DMS153 (cell line): ENCODE measurements around the gene MDM4.
"Not testable (repeated sequence)": the region's sequence is repeated elsewhere in the genome, so short reads cannot be mapped to it uniquely, and the experiment has no call there.

Experiments
- DNase-seq: peaks from one replicate; lab custom pipeline; 2025; lab: John Stamatoyannopoulos, UW

MDM4 gene

DNA sequence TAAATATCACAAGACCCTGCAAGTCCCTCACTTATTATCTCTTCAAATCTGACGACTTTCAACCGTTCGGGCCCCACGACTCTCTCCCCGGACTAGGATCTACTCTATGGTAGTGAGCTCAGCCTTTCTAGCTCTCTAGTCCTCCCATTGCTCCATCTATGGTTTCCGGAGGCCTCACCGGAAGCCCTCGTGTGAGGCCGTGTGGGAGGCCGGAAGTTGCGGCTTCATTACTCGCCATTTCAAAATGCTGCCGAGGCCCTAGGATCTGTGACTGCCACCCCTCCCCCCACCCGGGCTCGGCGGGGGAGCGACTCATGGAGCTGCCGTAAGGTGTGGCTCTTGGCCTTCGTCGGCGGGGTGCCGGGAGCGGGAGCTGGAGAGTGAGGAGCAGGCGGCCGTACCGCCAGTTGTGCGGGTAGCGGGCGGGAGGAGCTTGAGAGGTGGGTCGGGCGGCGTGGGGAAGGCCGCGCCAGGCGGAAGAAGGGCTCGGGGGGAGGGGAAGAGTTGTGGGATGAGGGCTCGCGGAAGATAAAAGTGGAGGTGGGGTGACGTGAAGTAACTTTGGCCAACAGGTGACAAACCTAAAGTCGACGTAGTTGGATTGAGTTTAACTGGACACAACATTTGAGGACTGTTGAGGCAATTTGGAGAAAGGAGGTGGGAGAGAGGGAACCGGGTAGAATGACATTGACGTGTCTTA is at the start of gene MDM4:
MDM4 (plus strand) TSS at position 227 of the 700 bp plus-strand sequence. CDS start 9,113 bp downstream, outside the sequence.
- peak; percentile 98 for DNase-seq

DNA sequence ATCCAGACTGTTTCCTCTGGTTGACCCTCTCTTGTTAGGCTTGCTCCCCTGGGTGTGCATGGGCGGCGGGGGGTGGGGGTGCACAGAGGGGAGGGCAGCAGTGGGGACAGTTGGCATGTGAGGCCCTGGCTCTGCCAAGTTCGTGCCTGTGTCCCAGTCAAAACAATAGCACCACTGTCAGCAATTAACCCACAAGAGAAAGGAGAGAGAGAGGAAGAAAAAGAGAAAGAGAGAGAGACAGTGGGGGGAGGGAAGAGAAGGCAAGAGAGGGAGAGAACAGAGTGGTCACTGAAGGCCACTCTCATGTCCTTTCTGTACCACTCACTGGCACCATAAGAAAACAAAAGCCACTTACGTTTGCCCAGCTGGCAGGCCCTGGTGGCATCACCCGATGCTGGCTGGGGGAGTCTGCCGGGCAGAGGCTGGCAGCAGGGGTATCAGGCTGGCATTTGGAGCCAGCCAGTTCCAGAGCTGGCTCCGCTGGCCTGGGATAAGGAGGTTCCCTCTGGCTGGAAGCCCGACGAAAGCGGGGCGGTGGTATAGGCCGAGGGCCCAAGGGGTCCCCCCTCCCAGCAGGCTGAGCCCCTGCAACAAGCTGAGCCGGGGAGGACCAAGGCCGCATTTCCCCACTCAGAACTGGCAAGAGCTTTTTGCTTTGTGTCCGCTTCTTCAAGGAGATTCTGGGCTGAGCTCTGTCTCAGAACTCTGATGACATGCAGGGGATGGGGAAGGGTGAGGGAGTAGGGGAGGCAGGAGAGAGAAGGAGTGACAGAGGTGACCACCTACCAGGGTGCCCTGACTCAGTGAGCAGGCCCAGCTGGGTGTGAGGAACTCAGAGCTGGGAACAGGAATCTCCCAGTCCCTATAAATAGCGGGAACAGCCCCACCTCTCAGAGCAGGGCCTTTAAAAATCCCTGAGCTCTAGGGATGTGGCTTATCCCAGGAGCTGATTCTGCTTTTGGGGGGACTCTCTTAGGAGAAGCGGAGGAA is 49.5 kb upstream of the MDM4 start:
- DNase-seq, result no peak

- no peak for DNase-seq
Measured at GRCh38 chr1:204468206-204468605, 48.0 kb upstream of the MDM4 start.

DNA sequence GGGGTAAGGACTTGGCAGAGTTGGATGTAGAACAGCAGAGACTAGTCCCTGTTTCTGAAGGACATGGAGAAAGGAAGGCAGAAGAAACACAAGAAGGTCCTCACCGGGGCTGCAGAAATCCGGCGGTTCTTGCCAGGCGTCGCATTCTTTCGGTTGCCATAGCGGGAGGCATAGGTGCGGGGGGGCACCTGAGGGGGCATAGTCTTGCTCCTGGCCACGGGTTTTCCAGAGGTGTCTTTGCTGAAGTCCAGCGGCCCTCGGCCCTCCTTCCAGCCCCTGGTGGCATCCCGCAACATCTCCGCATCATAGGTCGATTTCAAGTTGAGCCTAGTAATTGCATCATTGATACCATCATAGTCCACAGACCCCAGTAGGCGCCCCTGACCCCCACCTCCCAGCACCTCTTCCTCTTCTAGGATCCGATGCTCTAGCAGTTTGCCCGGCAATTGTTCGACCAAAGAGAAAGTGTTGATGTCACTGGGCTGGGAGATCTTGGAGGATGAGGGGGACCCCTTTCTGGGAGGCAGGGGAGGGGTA is 47.4 kb upstream of the MDM4 start:
- no peak for DNase-seq

DNA sequence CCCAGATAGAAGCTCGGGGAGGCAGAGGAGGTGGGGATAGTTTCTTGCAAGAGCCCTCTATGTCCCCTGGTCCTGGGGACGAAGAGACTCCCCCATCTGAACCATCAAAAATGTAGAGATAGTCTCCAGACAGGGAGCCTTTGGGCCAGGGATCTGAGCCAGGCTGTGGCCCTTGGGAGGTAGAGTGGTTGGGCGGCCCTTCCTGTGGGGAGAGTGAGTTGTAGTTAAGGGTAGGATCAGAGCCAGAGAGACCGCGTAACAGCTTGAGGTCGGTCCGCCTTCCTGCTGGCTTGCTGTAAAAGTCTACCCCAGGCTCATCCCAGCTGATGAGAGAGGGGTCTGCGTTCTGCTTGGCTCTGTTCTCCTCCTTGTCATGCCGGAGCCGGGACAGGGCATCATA is 46.9 kb upstream of the MDM4 start:
- DNase-seq, result no peak

DNA sequence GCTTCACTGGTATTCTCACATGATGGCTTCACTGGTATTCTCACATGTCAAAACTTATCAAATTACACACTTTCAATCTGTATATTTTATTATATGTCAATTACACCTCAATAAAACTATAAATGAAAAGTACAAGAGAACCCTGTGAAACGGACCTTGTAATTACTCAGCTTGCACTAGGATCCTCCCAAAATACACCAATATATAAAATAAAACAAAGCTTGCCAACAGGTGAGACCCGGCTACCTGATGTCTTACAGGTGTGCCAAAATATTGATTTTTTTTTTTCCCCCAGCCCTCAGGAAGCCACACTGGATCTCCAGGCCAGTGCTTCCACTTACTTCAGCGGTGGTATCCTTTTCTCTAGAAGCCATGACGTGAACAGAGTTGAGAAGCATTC is 44.5 kb upstream of the MDM4 start:
- no peak for DNase-seq

DNA sequence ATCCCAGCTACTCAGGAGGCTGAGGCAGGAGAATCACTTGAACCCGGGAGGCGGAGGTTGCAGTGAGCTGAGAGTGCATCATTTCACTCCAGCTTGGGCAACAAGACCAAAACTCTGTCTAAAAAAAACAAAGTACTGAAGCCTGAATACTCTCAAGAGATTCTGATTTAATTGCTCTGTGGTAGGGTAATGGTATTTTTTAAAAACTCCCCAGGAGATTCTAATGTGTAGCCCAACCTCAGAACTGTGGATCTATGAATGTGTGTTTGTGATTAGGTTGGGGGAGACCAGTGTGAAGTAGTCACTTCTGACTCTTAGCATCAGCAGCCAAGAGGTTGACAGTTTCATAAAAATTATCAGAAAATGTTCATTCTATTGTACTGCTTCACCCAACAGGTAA is 43.5 kb upstream of the MDM4 start:
- no peak for DNase-seq

DNA sequence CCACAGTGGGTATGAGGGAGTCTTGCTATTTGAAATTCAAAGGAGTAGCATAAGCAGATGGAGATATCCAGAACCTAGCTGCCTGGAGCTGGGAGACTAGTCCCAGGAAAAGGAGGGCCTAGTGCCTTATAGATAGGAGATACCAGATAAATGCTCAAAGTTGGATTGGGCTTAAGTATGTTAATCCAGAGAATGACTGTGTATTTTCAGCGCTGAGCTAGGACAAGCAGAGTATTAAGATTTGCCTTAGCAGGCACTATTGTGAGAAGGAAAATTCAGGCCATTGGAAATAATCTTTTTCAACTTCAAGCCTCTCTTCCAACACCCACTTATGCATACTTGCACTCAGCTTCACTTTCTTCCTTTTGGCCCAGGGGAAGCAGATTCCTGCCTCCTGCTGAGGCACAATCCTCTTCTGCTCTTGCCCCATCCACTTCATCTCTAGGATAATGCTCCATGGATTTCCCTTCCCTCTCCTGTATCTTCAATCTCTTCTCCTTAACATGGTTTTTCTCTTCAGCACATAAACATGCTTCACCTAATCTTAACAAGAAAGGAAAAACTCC is 42.7 kb upstream of the MDM4 start:
- DNase-seq, result no peak

GRCh38 chr1:204475656-204476432 is 40.4 kb upstream of the MDM4 start:
- DNase-seq, result no peak

- no peak for DNase-seq
Measured at GRCh38 chr1:204476563-204476962, 39.6 kb upstream of the MDM4 start.

DNA sequence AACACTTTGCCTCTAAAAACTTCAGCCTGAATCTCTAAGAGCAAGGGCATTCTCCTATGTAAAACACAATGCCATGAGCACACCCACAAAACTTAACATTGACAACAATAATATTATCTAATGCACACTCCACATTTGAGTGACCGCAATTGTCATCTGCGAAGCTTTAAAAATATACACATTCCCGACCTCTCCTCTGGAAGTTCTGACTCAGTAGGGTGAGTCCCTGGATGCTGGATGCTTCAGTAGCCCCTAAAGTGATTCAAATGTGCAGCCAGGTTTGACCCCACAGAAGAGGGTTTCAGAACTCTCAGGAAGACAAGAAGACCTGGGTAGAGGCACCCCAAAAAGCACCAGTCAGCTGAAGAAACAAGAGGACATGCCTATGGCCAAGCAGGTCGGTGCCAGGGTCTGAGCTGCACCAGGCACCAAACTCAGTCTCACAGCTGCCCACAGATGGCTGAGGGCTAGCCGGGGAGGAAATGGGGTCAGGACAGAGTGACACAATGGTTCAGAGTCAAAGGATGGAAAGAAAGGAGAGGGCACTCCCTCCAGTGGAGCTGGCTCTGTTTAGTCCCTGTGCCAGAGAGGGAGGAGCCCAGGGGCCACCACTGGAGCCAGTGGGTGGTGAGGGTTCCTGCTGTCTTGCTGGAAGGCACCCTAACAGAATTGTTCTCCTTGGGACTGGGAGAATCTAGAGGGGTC is 39.0 kb upstream of the MDM4 start:
- DNase-seq, result no peak

- DNase-seq, result no peak
Measured at GRCh38 chr1:204478172-204478899, 37.9 kb upstream of the MDM4 start.

DNA sequence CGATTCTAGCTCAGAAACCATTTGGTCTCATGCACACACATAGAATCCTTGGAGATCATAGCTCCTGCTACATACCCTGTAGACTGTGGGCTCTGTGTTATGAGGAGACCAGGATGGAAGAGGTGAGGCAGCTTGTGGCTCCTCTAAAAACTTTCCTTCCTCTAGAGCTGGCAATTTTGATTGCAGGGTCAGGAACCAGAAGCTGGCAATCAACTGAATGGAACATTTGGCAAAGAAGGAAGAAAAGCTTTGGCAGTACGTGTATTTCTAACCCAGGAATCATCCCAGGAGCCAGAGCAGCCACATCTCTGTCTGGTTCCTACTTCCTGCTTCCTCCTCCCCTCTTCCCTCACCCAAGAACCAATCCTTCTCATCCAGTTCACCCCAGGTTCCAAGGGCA is 37.3 kb upstream of the MDM4 start:
- DNase-seq, result no peak

- DNase-seq, result no peak
Measured at GRCh38 chr1:204479387-204480136, 36.6 kb upstream of the MDM4 start.

- DNase-seq, result no peak
Measured at GRCh38 chr1:204480515-204480914, 35.7 kb upstream of the MDM4 start.

DNA sequence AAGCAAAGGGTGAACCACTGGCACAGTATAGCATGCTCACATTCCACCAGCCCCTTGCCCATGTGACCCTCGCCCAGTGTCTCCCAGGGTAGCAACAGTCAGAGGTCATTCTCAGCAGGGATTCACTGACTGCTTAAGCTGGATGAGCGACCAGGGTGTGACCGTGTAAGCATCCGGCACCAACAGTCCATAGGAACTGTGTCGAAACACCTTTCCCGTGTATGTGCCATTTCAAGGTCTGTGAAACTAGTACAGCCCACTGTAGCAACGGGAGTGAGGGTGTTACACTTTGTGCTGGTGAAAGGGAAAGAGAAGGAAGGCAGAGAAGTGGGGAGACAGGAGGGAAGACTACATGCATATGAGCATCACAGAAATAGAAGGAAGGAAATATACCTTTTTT is 32.4 kb upstream of the MDM4 start:
- no peak for DNase-seq

DNA sequence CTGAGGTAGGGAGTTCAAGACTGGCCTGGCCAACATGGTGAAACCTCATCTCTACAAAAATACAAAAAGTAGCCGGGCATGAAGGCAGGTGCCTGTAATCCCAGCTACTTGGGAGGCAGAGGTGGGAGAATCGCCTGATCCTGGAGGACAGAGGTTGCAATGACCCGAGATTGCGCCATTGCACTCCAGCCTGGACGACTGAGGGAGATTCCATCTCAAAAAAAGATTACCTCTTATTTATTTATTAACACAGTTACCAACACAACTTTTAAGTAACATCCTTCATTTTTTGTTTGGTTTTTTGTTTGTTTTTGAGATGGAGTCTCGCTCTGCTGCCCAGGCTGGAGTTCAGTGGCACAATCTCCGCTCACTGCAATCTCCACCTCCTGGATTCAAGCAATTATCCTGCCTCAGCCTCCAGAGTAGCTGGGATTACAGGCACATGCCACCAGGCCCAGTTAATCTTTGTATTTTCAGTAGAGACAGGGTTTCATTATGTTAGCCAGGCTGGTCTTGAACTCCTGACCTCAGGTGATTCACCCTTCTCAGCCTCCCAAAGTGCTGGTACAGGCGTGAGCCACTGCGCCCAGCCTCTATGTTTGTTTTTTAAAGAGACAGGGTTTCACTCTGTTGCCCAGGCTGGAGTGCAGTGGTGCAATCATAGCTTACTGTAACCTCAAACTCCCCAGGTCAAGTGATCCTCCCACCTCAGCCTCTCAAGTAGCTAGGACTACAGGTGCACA is 29.5 kb upstream of the MDM4 start:
- DNase-seq, result not testable (repeated sequence)

- no peak for DNase-seq
Measured at GRCh38 chr1:204487256-204487615, 29.0 kb upstream of the MDM4 start.

GRCh38 chr1:204491655-204492054 is 24.6 kb upstream of the MDM4 start:
- DNase-seq, result no peak
